ENCODE results near the gene CNOT6L. TPM values are rescaled to one million over a fixed set of nuclear protein-coding genes. Genes with fewer than 3 reads are reported as not detected.

Gene CNOT6L
- total and polyA plus RNA-seq, 2 of the 13 experiments (the other 11 are each of a cell fraction or from before 2014, with no cell fraction given), result 7.9 to 13.5 TPM

DNA sequence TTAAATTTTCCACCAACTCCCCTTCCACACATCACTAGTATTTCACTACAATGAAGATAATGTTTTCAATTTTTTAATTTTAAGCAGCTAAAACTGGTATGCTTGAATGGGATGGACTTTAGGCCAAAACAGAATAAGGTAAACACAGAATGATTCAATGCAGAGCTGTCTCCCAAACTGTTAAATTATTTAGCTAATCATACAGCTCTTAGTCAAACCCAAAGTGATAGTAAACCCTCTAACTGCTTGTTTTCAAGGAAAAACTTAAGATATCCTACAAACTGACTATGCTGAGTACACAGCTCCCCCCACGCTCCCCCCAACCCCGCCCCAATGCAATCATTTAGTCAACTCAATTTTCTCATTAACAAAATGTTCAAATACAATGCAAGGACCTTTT is 30.2 kb downstream of the CNOT6L start:
- ATAC-seq, result no peak
- H3K27me3 ChIP-seq (ENCODE audit: control insufficient read depth in 1 of 2, insufficient read depth in 2 of 2, low read length in 2 of 2), result no peaks in the 10 kb centered on the region
- DNase-seq (ENCODE audit: low spot score), result no peak
- in situ Hi-C loops (cut with HindIII; ENCODE audit: extremely low pct_ligation_motif_present, low pct_unique_long_range_greater_than_20kb), result no loop called here
- H3K27ac ChIP-seq (ENCODE audit: extremely low read length, insufficient read depth, low read length), result no peak overlapping the region
- H3K79me2 ChIP-seq (ENCODE audit: insufficient read depth, low read length), result peaks cover 54% of the 10 kb centered on the region
- CTCF ChIA-PET (ENCODE audit: low intra/inter-chr PET ratio, low total read pairs), result no interaction called here
- H3K9ac ChIP-seq (ENCODE audit: insufficient read depth, low read depth, low read length), result no peak overlapping the region
- no peak for FAIRE-seq
- H3K9me3 ChIP-seq (ENCODE audit: low read length), result no peaks in the 10 kb centered on the region
- no peaks in the 10 kb centered on the region for H3K36me3 ChIP-seq (replicated peaks in 1 of 2; ENCODE audit: control insufficient read depth in 1 of 2, insufficient read depth in 2 of 2, low read length in 2 of 2)
- POLR2A ChIA-PET, result no interaction called here
- peaks cover 15% of the 10 kb centered on the region for H4K20me1 ChIP-seq (ENCODE audit: insufficient read depth, low read length)
- intact Hi-C loops (cut with micrococcal nuclease; ENCODE audit: unreplicated experiment), result no loop called here
- WGBS (ENCODE audit: low lambda C conversion rate), result 92% methylated on average over 2 of the region's 2 CpGs
- peaks cover 33% of the 10 kb centered on the region for H3K4me1 ChIP-seq (ENCODE audit: insufficient read depth, low read length)
- no peak overlapping the region for H3K4me2 ChIP-seq (ENCODE audit: low read depth, low read length)
- BruUV-seq (replicated peaks), result no TSS peak
- H2AFZ ChIP-seq (ENCODE audit: low read length), result no peak overlapping the region
- no peak overlapping the region for H3K4me3 ChIP-seq (replicated peaks in 1 of 3; ENCODE audit: insufficient read depth in 1 of 3, low read depth in 2 of 3, low read length in 3 of 3)
- TF ChIP-seq BRCA1 (CRISPR knock-in tag; IDR thresholded peaks at IDR 0.05) (no peak), PHF21A (CRISPR knock-in tag; IDR thresholded peaks at IDR 0.05) (no peak), ZNF605 (CRISPR knock-in tag; IDR thresholded peaks at IDR 0.05) (no peak), NCOA5 (CRISPR knock-in tag; IDR thresholded peaks at IDR 0.05) (no peak), ZMYM2 (CRISPR knock-in tag; IDR thresholded peaks at IDR 0.05) (no peak), MTA3 (CRISPR knock-in tag; IDR thresholded peaks at IDR 0.05) (no peak), AGO2 (optimal IDR thresholded peaks at IDR 0.05; ENCODE audit: low read depth, low read length) (no peak), HMGXB3 (CRISPR knock-in tag; IDR thresholded peaks at IDR 0.05; ENCODE audit: borderline replicate concordance) (no peak), THAP7 (CRISPR knock-in tag; IDR thresholded peaks at IDR 0.05) (no peak), SATB2 (CRISPR knock-in tag; IDR thresholded peaks at IDR 0.05) (no peak), HES4 (CRISPR knock-in tag; IDR thresholded peaks at IDR 0.05; ENCODE audit: borderline replicate concordance) (no peak), BORCS8-MEF2B (CRISPR knock-in tag; IDR thresholded peaks at IDR 0.05) (no peak), ISX (CRISPR knock-in tag; conservative IDR thresholded peaks at IDR 0.05) (no peak), FOSL1 (CRISPR knock-in tag; IDR thresholded peaks at IDR 0.05; ENCODE audit: borderline replicate concordance) (no peak)
- TF ChIP-seq, protein P1, sequence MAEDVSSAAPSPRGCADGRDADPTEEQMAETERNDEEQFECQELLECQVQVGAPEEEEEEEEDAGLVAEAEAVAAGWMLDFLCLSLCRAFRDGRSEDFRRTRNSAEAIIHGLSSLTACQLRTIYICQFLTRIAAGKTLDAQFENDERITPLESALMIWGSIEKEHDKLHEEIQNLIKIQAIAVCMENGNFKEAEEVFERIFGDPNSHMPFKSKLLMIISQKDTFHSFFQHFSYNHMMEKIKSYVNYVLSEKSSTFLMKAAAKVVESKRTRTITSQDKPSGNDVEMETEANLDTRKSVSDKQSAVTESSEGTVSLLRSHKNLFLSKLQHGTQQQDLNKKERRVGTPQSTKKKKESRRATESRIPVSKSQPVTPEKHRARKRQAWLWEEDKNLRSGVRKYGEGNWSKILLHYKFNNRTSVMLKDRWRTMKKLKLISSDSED (CRISPR knock-in tag; IDR thresholded peaks at IDR 0.05), result no peak
- TF ChIP-seq, protein P2, sequence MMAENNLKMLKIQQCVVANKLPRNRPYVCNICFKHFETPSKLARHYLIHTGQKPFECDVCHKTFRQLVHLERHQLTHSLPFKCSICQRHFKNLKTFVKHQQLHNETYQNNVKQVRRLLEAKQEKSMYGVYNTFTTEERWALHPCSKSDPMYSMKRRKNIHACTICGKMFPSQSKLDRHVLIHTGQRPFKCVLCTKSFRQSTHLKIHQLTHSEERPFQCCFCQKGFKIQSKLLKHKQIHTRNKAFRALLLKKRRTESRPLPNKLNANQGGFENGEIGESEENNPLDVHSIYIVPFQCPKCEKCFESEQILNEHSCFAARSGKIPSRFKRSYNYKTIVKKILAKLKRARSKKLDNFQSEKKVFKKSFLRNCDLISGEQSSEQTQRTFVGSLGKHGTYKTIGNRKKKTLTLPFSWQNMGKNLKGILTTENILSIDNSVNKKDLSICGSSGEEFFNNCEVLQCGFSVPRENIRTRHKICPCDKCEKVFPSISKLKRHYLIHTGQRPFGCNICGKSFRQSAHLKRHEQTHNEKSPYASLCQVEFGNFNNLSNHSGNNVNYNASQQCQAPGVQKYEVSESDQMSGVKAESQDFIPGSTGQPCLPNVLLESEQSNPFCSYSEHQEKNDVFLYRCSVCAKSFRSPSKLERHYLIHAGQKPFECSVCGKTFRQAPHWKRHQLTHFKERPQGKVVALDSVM (CRISPR knock-in tag; IDR thresholded peaks at IDR 0.05), result no peak
- TF ChIP-seq, protein P3, sequence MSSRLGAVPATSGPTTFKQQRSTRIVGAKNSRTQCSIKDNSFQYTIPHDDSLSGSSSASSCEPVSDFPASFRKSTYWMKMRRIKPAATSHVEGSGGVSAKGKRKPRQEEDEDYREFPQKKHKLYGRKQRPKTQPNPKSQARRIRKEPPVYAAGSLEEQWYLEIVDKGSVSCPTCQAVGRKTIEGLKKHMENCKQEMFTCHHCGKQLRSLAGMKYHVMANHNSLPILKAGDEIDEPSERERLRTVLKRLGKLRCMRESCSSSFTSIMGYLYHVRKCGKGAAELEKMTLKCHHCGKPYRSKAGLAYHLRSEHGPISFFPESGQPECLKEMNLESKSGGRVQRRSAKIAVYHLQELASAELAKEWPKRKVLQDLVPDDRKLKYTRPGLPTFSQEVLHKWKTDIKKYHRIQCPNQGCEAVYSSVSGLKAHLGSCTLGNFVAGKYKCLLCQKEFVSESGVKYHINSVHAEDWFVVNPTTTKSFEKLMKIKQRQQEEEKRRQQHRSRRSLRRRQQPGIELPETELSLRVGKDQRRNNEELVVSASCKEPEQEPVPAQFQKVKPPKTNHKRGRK (CRISPR knock-in tag; IDR thresholded peaks at IDR 0.05), result no peak
